HG02943 (cell line): ENCODE results near the gene ATR.

Experiments used
- ATAC-seq: cut with Tn5 transposase; IDR thresholded peaks from one replicate; pipeline ENCODE4 v1.9.1; 2021; ENCODE audit warnings: mild to moderate bottlenecking, low read depth, moderate library complexity; ENCODE audit not compliant: unreplicated experiment

Gene ATR

DNA sequence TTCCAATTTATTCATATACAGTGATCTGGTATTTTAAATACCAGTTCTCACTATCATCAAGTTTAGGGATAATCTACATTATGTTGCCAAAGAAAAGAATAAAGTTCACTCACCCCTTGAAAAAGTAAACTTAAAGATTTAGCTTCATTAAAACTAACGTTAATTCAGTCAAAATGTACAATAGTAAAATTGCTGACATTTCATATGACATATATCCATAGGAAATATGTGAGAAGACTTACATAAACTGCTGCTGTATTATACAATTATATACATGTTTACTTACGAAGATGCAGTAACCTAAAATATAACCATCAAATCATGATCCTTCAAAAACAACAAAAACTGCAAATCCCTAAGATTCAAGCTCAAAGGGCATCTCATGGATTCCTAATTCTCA, 44.0 kb downstream of the ATR start:
- no peak for ATAC-seq

GRCh38 chr3:142530296-142530695, 48.2 kb downstream of the ATR start:
- ATAC-seq: no peak

DNA sequence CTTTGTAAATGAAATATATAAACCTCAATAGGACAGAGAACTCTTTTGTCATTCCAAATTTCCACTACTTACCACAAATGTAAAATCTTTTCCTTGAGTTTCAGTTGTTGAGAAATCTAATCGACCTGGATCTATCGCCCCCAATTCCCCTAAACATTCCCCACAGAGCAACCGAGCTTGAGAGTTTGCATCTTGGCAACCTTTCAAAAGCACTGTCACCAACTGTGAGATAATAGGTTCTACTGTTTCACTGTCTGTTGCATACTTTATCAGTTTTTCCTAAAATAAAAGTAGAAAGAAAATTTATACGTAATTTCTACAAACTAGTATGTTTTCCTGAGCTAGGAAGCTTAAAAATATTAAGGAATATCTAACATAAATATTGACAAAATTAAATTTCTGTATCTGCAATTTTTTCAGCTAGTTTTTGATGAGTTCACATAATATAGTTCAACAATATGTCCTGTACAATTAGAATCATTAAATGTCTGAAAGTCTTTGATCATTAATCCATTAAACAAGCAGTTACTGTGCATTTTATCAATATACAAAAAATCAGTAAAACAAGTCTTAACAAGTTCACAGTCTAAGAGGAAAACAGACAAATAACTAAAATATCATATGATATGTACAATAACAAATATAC, 54.5 kb downstream of the ATR start:
- ATAC-seq: no peak

DNA sequence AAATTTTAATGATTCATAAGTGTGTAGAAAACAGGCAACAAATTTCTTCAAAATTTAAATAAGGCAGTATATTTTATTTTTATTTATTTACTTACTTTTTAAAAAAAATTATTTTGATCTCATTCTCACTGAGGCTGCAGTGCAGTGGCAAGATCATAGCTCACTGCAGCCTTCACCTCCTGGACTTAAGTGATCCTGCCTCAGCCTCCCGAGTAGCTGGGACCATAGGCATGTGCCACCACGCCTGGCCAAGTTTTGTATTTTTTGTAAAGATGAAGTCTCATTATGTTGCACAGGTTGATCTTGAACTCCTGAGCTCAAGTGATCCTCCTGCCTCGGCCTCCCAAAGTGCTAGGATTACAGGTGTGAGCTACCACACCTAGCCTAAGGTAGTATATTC, 69.5 kb downstream of the ATR start:
- ATAC-seq: no peak

DNA sequence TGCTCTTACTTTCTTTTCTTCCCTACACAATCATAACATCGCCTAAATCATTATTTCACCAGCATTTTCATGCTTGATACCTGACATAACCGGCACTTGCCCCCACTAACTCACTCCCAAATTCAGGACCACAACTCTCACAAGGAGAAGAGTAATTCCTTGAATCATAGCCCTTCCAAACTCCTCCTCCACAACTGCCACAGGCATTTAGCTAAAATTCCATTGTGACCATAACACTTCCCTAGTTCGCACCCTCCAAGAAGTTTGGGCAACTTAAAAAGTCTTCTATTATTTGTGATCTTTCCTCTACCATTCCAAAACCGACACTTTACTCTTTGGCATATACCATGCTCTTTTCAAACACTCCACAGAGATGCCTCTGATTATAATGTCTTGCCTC, 71.3 kb downstream of the ATR start:
- no peak for ATAC-seq

GRCh38 chr3:142502187-142502985, 76.1 kb downstream of the ATR start:
- no peak for ATAC-seq

DNA sequence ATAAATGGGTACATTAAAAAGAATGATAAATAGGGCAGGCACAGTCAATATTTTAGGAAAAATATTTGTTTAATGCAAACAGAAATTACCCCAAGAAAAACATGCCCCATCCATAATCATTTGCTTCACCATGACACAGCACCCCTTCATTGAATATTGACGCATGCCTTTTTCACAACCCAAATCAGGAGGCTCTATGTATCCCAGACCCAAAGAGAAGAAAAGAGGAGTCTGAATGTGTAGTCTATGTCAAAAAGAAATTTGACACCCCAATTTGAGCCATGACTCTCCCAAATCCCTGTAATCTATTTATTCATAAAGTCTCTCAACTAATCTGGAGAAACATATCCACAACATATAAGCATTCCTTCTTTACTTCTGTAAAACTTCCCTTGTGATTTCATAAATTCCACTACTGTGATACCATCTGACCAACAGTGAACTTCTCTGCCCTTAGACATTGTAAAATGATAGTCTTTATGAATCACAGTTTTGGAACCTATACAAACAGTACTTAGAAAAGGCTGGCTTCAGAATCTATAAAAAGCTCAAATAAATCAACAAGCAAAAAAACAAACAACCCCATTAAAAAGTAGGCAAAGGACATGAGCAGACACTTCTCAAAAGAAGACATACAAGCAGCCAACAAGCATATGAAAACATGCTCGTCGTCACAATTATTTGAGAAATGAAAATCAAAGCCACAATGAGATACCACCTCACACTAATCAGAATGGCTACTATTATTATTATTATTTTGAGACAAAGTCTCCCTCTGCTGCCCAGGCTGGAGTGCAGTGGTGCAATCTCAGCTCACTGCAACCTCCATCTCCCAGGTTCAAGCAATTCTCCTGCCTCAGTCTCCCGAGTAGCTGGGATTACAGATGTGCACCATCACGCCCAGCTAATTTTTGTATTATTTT, 77.3 kb downstream of the ATR start:
- no peak for ATAC-seq

- no peak for ATAC-seq
These were observed 78.3 kb downstream of the ATR start for GRCh38 chr3:142500211-142500610.

GRCh38 chr3:142498397-142499180, 79.9 kb downstream of the ATR start:
- no peak for ATAC-seq

DNA sequence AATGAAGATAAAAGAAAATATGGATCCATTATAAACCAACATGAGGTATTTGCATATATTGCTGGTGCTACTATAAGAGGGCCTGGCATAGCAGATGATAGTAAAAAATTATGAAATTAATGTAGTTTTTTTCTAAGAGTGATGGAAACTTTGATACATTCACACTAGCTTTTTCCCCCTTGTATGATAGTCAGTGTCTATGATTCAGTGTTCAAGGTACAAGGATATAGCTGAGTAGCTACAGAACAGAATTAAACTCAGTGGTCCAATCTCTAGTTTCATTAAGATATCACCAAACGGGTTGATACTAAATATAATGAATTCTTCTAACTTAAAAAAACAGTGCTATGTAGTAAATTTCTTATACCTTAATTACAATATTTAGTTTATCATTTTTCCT, 80.8 kb downstream of the ATR start:
- ATAC-seq: no peak

DNA sequence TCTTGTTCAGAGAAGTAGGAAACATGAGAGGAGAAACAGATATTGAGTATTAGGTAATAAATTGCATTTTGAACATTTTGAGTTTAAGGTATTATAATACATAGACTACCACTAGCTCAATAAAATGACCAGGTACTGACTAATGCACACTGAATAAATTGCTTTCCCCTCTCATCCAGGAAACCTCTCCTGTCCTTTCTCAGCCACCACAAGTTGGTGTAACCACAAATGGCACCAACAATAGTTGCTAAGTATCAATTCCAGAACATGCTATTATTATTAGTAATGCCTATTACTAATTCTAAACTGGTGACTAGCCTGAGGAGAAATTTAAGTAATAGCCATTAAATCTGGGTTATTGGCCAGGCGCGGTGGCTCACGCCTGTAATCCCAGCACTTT, 83.4 kb downstream of the ATR start:
- ATAC-seq: no peak

DNA sequence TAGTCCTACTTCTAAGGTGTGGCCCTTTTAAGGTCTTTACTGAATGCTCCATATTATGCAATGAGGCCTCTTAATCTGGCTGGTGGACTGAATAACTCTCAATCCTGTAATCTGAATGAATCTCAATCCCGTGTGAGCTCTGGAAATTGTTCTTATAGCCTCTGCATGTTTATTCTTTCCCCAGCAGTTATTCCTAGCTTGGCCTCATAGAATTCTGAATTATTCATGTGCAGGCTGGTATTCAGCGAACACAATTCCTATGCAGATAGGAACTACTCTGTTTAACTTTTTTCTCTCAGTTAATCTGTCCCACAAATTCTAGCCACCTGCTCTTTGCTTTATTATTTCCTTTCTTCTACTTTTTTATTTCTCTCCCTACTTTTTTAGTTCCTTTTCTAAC, 86.3 kb downstream of the ATR start:
- ATAC-seq: no peak

GRCh38 chr3:142489572-142490323, 88.8 kb downstream of the ATR start:
- ATAC-seq: no peak

- ATAC-seq: no peak
These were observed 93.6 kb downstream of the ATR start for GRCh38 chr3:142484912-142485435.

GRCh38 chr3:142481196-142481595, 97.3 kb downstream of the ATR start:
- ATAC-seq: no peak

- ATAC-seq: no peak
These were observed 107.7 kb downstream of the ATR start for GRCh38 chr3:142470826-142471225.

- no peak for ATAC-seq
These were observed 110.1 kb downstream of the ATR start for GRCh38 chr3:142468456-142468855.

GRCh38 chr3:142467768-142468167, 110.8 kb downstream of the ATR start:
- ATAC-seq: no peak

GRCh38 chr3:142460689-142461088, 117.8 kb downstream of the ATR start:
- no peak for ATAC-seq
